Lung (tissue), 16 donors: ENCODE data around the gene DMBT1. TPM values are rescaled to one million over a fixed set of nuclear protein-coding genes. Genes with fewer than 3 reads are reported as not detected.

Experiments used
- ATAC-seq: fragments of 200-7000 bp; cut with Tn5 transposase; one replicate; pipeline ENCODE4 v1.9.1; 2020; ENCODE audit warnings: moderate number of reproducible peaks; ENCODE audit not compliant: insufficient read depth, low FRiP score
- DNase-seq, 3 donors: peaks; one replicate each; pipeline ENCODE4 v3.0.0-alpha.2; 2013 to 2017
- H3K27ac ChIP-seq, 2 donors: one replicate each; pipeline ENCODE4 v1.5.1; 2013; ENCODE audit warnings: mild to moderate bottlenecking in 2 of 2, moderate library complexity in 2 of 2, control low read depth in 1 of 2, inconsistent platforms in 1 of 2, low read depth in 1 of 2, low read length in 1 of 2
- H3K27me3 ChIP-seq, 3 donors: one replicate each; pipeline ENCODE4 v1.5.1; 2013; ENCODE audit warnings: low read length in 2 of 3; ENCODE audit not compliant: control insufficient read depth in 3 of 3, insufficient read depth in 3 of 3
- H3K36me3 ChIP-seq, 4 donors: one replicate each; pipeline ENCODE4 v1.5.1; 2013; ENCODE audit warnings: low read length in 4 of 4, mild to moderate bottlenecking in 1 of 4, moderate library complexity in 1 of 4; ENCODE audit not compliant: control insufficient read depth in 4 of 4, insufficient read depth in 4 of 4
- H3K4me1 ChIP-seq, 5 donors: one replicate each; pipeline ENCODE4 v1.5.1; 2013; ENCODE audit warnings: low read length in 5 of 5, mild to moderate bottlenecking in 2 of 5, moderate library complexity in 1 of 5; ENCODE audit not compliant: control insufficient read depth in 5 of 5, insufficient read depth in 5 of 5
- H3K4me3 ChIP-seq: one replicate; pipeline ENCODE4 v1.5.1; 2013; ENCODE audit warnings: mild to moderate bottlenecking, control low read depth, moderate library complexity
- H3K9ac ChIP-seq, 2 donors: one replicate each; pipeline ENCODE4 v1.5.1; 2013; ENCODE audit warnings: low read length in 2 of 2, control low read depth in 1 of 2; ENCODE audit not compliant: insufficient read depth in 1 of 2
- H3K9me3 ChIP-seq, 4 donors: one replicate each; pipeline ENCODE4 v1.5.1; 2013; ENCODE audit warnings: low read length in 3 of 4, mild to moderate bottlenecking in 1 of 4, moderate library complexity in 1 of 4; ENCODE audit not compliant: control insufficient read depth in 4 of 4, insufficient read depth in 3 of 4
- CTCF ChIP-seq: IDR thresholded peaks from 2 replicates; pipeline ENCODE4 v1.5.1; 2012; ENCODE audit warnings: mild to moderate bottlenecking; ENCODE audit errors: control extremely low read depth, extremely low read depth
- WGBS, 2 donors: extraction: QIAGEN DNeasy Blood & Tissue Kit; methylation state at CpG; one replicate each; pipeline ENCODE4 v1.1.7; 2013; 5-methylcytosine and 5-hydroxymethylcytosine counted together
- long read RNA-seq, 5 donors: transcript quantifications; one replicate each; lab custom pipeline, GENCODE V29; 2026
- polyA plus RNA-seq, 2 donors: library from polyadenylated mRNA; stranded (reverse); fragments of 200-250 nt; gene quantifications; one replicate each; pipeline ENCODE4 v1.2.1, GENCODE V29; 2013
- total RNA-seq, 2 donors: library from RNA; depleted of rRNA in 1 of 2; stranded (reverse); fragments of >200 nt in 1 of 2; gene quantifications; one replicate each; pipeline ENCODE4 v1.2.1, GENCODE V29; 2014 to 2021
- donor health status: control.
- donor health status: control.
- donor health status: Bipolar disorder and iron deficiency.
- donor health status: healthy.
- donor health status: DM: yes; HTN: yes; CAD: no.

DMBT1 gene
- total RNA-seq (100 to 1,000 TPM in 1 of 2 donors, 10 to 100 TPM in 1; 22.0 to 337 TPM), polyA plus RNA-seq (100 to 1,000 TPM in 1 of 2 donors, 10 to 100 TPM in 1; 21.1 to 199 TPM)
- long read RNA-seq, donor 1 = 0 reads
- long read RNA-seq, donor 2 = 0 reads
- long read RNA-seq, donor 3 = 0 reads
- long read RNA-seq, donor 4 = 0 reads
- long read RNA-seq, donor 5 = 0 reads

- no peak for TF ChIP-seq CTCF
- WGBS, 2 donors = 4 to 10% methylated on average over 4 of the region's 4 CpGs
- ATAC-seq (peak; percentile 27), DNase-seq (peak in 2 of 3 donors; percentile 7 to 34)
- Histone ChIP-seq H3K27me3 (peaks cover 0 to 15% (median 11%) of the 10 kb centered on the region in 3 donors), H3K9me3 (peaks cover 0 to 2% (median 0%) of the 10 kb centered on the region in 4 donors), H3K36me3 (no peaks in the 10 kb centered on the region), H3K4me3 (no peak within 1 kb of the TSS), H3K4me1 (peaks cover 0 to 6% (median 0%) of the 10 kb centered on the region in 5 donors), H3K9ac (no peak within 1 kb of the TSS), H3K27ac (no peak within 1 kb of the TSS)
Measured at GRCh38 chr10:122560279-122560804, at the start of gene DMBT1. Gene DMBT1 (plus strand): TSS chr10:122560754. CDS start chr10:122560771, 17 bp downstream.

GRCh38 chr10:122513053-122513452 lies 47.5 kb upstream of the DMBT1 start:
- Histone ChIP-seq H3K4me1 (peaks cover 0 to 1% (median 0%) of the 10 kb centered on the region in 5 donors), H3K36me3 (peaks cover 0 to 14% (median 3%) of the 10 kb centered on the region in 4 donors), H3K9ac (no peak overlapping the region), H3K27ac (no peak overlapping the region), H3K4me3 (no peak overlapping the region), H3K9me3 (no peaks in the 10 kb centered on the region), H3K27me3 (no peaks in the 10 kb centered on the region)
- ATAC-seq (no peak), DNase-seq (no peak)
- 53 to 66% methylated on average over 4 of the region's 4 CpGs for WGBS, 2 donors
- no peak for TF ChIP-seq CTCF

GRCh38 chr10:122514045-122514840 lies 46.3 kb upstream of the DMBT1 start:
- Histone ChIP-seq H3K27ac (no peak overlapping the region), H3K27me3 (no peaks in the 10 kb centered on the region), H3K36me3 (peaks cover 0 to 10% (median 3%) of the 10 kb centered on the region in 4 donors), H3K9me3 (no peaks in the 10 kb centered on the region), H3K9ac (no peak overlapping the region), H3K4me3 (no peak overlapping the region), H3K4me1 (peaks cover 0 to 1% (median 0%) of the 10 kb centered on the region in 5 donors)
- no peak for TF ChIP-seq CTCF
- ATAC-seq = no peak
- WGBS, 2 donors = 93 to 94% methylated on average over 22 of the region's 22 CpGs
- no peak for DNase-seq
